HuH-7 (cell line): Measurements from ENCODE around the gene SFRP5.

Experiments
- DNase-seq: peaks from one replicate; pipeline ENCODE4 v3.0.0; 2011; ENCODE audit warnings: low spot score

Gene SFRP5

GRCh38 chr10:97771913-97772823 is at the start of gene SFRP5:
TSS of gene SFRP5 (minus strand) at chr10:97771999. CDS start at chr10:97771833, 166 bp downstream.
- no peak for DNase-seq

- no peak for DNase-seq
These were observed 48.4 kb upstream of the SFRP5 start for GRCh38 chr10:97820096-97820704.

- DNase-seq, result no peak
These were observed 46.8 kb upstream of the SFRP5 start for GRCh38 chr10:97818572-97818971.

GRCh38 chr10:97816609-97817008 is 44.8 kb upstream of the SFRP5 start:
- no peak for DNase-seq

- DNase-seq, result no peak
These were observed 43.2 kb upstream of the SFRP5 start for GRCh38 chr10:97814996-97815395.

GRCh38 chr10:97813311-97813710 is 41.5 kb upstream of the SFRP5 start:
- DNase-seq, result no peak

- DNase-seq, result no peak
These were observed 40.9 kb upstream of the SFRP5 start for GRCh38 chr10:97812696-97813095.

GRCh38 chr10:97811958-97812357 is 40.2 kb upstream of the SFRP5 start:
- DNase-seq, result no peak

- no peak for DNase-seq
These were observed 38.6 kb upstream of the SFRP5 start for GRCh38 chr10:97810446-97810845.

- no peak for DNase-seq
These were observed 34.1 kb upstream of the SFRP5 start for GRCh38 chr10:97805949-97806348.

GRCh38 chr10:97805096-97805884 is 33.5 kb upstream of the SFRP5 start:
- DNase-seq, result no peak

- DNase-seq, result no peak
These were observed 29.6 kb upstream of the SFRP5 start for GRCh38 chr10:97801422-97801821.

- no peak for DNase-seq
These were observed 28.7 kb upstream of the SFRP5 start for GRCh38 chr10:97800474-97800873.

GRCh38 chr10:97798958-97799610 is 27.3 kb upstream of the SFRP5 start:
- no peak for DNase-seq

- DNase-seq, result no peak
These were observed 24.9 kb upstream of the SFRP5 start for GRCh38 chr10:97796651-97797050.

- no peak for DNase-seq
These were observed 24.1 kb upstream of the SFRP5 start for GRCh38 chr10:97795886-97796285.

GRCh38 chr10:97791824-97792721 is 20.3 kb upstream of the SFRP5 start:
- peak; percentile 77 for DNase-seq

- no peak for DNase-seq
These were observed 18.1 kb upstream of the SFRP5 start for GRCh38 chr10:97789770-97790397.

- DNase-seq, result peak; percentile 51
These were observed 17.0 kb upstream of the SFRP5 start for GRCh38 chr10:97788552-97789442.

- DNase-seq, result no peak
These were observed 13.9 kb upstream of the SFRP5 start for GRCh38 chr10:97785731-97786130.
